ENCODE data around the gene NOP9.

The NOP9 gene

DNA sequence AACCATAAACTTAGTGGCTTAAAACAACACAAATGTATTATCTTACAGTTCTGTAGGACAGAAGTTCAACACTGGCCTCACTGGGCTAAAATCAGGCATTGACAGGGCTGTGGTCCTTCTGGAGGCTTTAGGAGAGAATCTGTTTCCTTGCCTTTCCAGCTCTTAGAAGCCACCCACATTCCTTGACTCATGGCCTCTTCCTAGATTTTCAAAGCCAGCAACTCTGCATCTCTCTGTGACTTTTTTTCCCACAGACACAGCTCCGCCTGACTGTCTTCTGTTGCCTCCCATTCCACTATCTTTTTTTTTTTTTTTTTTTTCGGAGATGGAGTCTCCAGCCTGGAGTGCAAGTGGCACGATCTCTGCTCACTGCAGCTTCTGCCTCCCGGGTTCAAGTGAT is 56.6 kb downstream of the NOP9 start:
- DNase-seq = no peak

Data from activated CD4-positive, alpha-beta T cell treated with anti-CD3 and anti-CD28 coated beads for 48 hours (primary cell).